Sigmoid colon (tissue), 7 donors: Measurements from ENCODE around the gene CYS1. TPM values are rescaled to one million over a fixed set of nuclear protein-coding genes. Genes with fewer than 3 reads are reported as not detected.
A peak's percentile ranks its signal among the peaks of the same experiment; 100 is the strongest.

Experiments used
- DNase-seq: peaks from one replicate; pipeline ENCODE4 v3.0.0-alpha.2; 2019
- H3K27ac ChIP-seq, 4 donors: fragments of 200-600 bp; sonication (generic); one replicate each; pipeline ENCODE4 v1.5.1; 2016 to 2019; ENCODE audit warnings: mild to moderate bottlenecking in 1 of 4
- H3K27me3 ChIP-seq, 3 donors: fragments of 200-600 bp; sonication (generic); one replicate each; pipeline ENCODE4 v1.5.1; 2019; ENCODE audit warnings: mild to moderate bottlenecking in 1 of 3
- H3K36me3 ChIP-seq, 4 donors: fragments of 200-600 bp; sonication (generic); one replicate each; pipeline ENCODE4 v1.5.1; 2016 to 2019
- H3K4me1 ChIP-seq, 4 donors: fragments of 200-600 bp; sonication (generic); one replicate each; pipeline ENCODE4 v1.5.1; 2017 to 2019
- H3K4me3 ChIP-seq, 4 donors: fragments of 200-600 bp; sonication (generic); one replicate each; pipeline ENCODE4 v1.5.1; 2017 to 2019; ENCODE audit warnings: mild to moderate bottlenecking in 2 of 4, moderate library complexity in 1 of 4
- H3K9me3 ChIP-seq, 4 donors: fragments of 200-600 bp in 3 of 4; sonication (generic) in 3 of 4; one replicate each; pipeline versions ENCODE4 v1.5.1 to v1.6.1; 2013 to 2019
- CTCF ChIP-seq, 4 experiments: fragments of 450-650 bp in 3 of 4; fragments of 200-600 bp in 1 of 4; IDR thresholded peaks; one replicate each; pipeline ENCODE4 v1.5.1; 2016 to 2019; ENCODE audit warnings: antibody characterized with exemption in 4 of 4, mild to moderate bottlenecking in 3 of 4, moderate library complexity in 2 of 4
- EP300 ChIP-seq, 4 donors: sonication (generic); formaldehyde crosslinking; IDR thresholded peaks; one replicate each; pipeline ENCODE4 v1.6.1; 2017; ENCODE audit warnings: antibody characterized with exemption in 4 of 4
- POLR2A ChIP-seq, 2 donors: fragments of 450-650 bp; IDR thresholded peaks; one replicate each; pipeline ENCODE4 v1.6.1; 2016; ENCODE audit warnings: antibody characterized with exemption in 2 of 2, mild to moderate bottlenecking in 2 of 2, moderate library complexity in 2 of 2
- POLR2AphosphoS5 ChIP-seq, 4 donors: sonication (generic); formaldehyde crosslinking; IDR thresholded peaks; one replicate each; pipeline ENCODE4 v1.6.1; 2017; ENCODE audit warnings: antibody characterized with exemption in 4 of 4
- WGBS, 2 donors: extraction: QIAGEN DNeasy Blood & Tissue Kit; methylation state at CpG; one replicate each; pipeline ENCODE4 v1.1.7; 2013; 5-methylcytosine and 5-hydroxymethylcytosine counted together
- intact Hi-C: fragments of 100-400 bp; cut with DNase I; formaldehyde crosslinking; loops from one replicate; pipeline ENCODE4 v1.15.1; 2023
- polyA plus RNA-seq, 3 donors: library from polyadenylated mRNA; stranded (reverse); fragments of 200-250 nt; gene quantifications; one replicate each; pipeline ENCODE4 v1.2.3, GENCODE V29; 2013
- total RNA-seq, 4 donors: library from RNA; depleted of rRNA; stranded (reverse); fragments of >200 nt; gene quantifications; one replicate each; pipeline ENCODE4 v1.1.0, GENCODE V29; 2016
- donor health status: healthy with polysubstance abuse.
- donor health status: Bipolar disorder and iron deficiency.
- donor health status: healthy.

CYS1 gene
- total and polyA plus RNA-seq, 7 donors = 0.46 to 24.6 (median 7.5) TPM

- H3K4me3 ChIP-seq = no peak overlapping the region
- peaks cover 13 to 54% (median 18%) of the 10 kb centered on the region in 4 donors for H3K36me3 ChIP-seq
- no peak for DNase-seq
- no peak for TF ChIP-seq POLR2A (IDR thresholded peaks at IDR 0.05)
- no peak for TF ChIP-seq CTCF (IDR thresholded peaks at IDR 0.05)
- TF ChIP-seq EP300 (IDR thresholded peaks at IDR 0.05) = no peak
- no peak for TF ChIP-seq POLR2AphosphoS5 (IDR thresholded peaks at IDR 0.05)
- WGBS, 2 donors = 32 to 65% methylated on average over 7 of the region's 7 CpGs
- H3K27me3 ChIP-seq = no peaks in the 10 kb centered on the region
- peak overlapping the region; percentile 31 to 99 (median 98) for H3K27ac ChIP-seq
- H3K4me1 ChIP-seq = peaks cover 0 to 75% (median 63%) of the 10 kb centered on the region in 4 donors
- no peaks in the 10 kb centered on the region for H3K9me3 ChIP-seq
- intact Hi-C loops = loop anchor here (5.0 to 10.0 kb wide), 2 partner anchors 205 to 412 kb away; partner anchors contain the start of genes TAF1B and YWHAQ
Observed at GRCh38 chr2:10046931-10047330, 33.3 kb downstream of the CYS1 start.

- no peak for TF ChIP-seq EP300 (IDR thresholded peaks at IDR 0.05)
- TF ChIP-seq POLR2AphosphoS5 (IDR thresholded peaks at IDR 0.05) = peak in 1 of 4 donors; percentile 25
- 88 to 90% methylated on average over 20 of the region's 20 CpGs for WGBS, 2 donors
- Histone ChIP-seq H3K27me3 (no peaks in the 10 kb centered on the region), H3K27ac (peak overlapping the region; percentile 97 to 100 (median 98)), H3K9me3 (no peaks in the 10 kb centered on the region), H3K4me3 (peak overlapping the region in 2 of 4 donors; percentile 61 to 79), H3K4me1 (peaks cover 0 to 79% (median 73%) of the 10 kb centered on the region in 4 donors), H3K36me3 (peaks cover 13 to 44% (median 18%) of the 10 kb centered on the region in 4 donors)
- DNase-seq = no peak
- intact Hi-C loops = loop anchor here (2.0 to 10.0 kb wide), 3 partner anchors 61 to 411 kb away; partner anchors contain the start of genes TAF1B and YWHAQ
Observed at GRCh38 chr2:10045561-10046355, 34.5 kb downstream of the CYS1 start.

GRCh38 chr2:10043906-10044601, 36.2 kb downstream of the CYS1 start:
- 15 to 29% methylated on average over 90 of the region's 90 CpGs for WGBS, 2 donors
- peak overlapping the region; percentile 61 to 86 (median 78) for H3K4me3 ChIP-seq
- DNase-seq = peak; percentile 99
- H3K27ac ChIP-seq = peak overlapping the region; percentile 97 to 100 (median 98)
- peaks cover 10 to 30% (median 16%) of the 10 kb centered on the region in 4 donors for H3K36me3 ChIP-seq
- H3K27me3 ChIP-seq = no peaks in the 10 kb centered on the region
- peaks cover 0 to 86% (median 79%) of the 10 kb centered on the region in 4 donors for H3K4me1 ChIP-seq
- intact Hi-C loops = loop anchor here (2.0 to 10.0 kb wide), 4 partner anchors 35 to 487 kb away; partner anchors contain the start of genes ADAM17 and YWHAQ
- no peaks in the 10 kb centered on the region for H3K9me3 ChIP-seq
- TF ChIP-seq CTCF (IDR thresholded peaks at IDR 0.05) (no peak), POLR2A (IDR thresholded peaks at IDR 0.05) (no peak), POLR2AphosphoS5 (IDR thresholded peaks at IDR 0.05) (peak; percentile 56 to 85 (median 70)), EP300 (IDR thresholded peaks at IDR 0.05) (peak in 2 of 4 donors; percentile 54 to 85)

GRCh38 chr2:10043256-10043905, 36.8 kb downstream of the CYS1 start, which contains the start of gene KLF11:
KLF11 (plus strand) TSS chr2:10043550; CDS start chr2:10043717, 167 bp downstream.
- 1% methylated on average over 102 to 104 of the region's 104 CpGs for WGBS, 2 donors
- intact Hi-C loops = loop anchor here (2.0 to 10.0 kb wide), 3 partner anchors 35 to 486 kb away; partner anchors contain the start of genes ADAM17 and YWHAQ
- Histone ChIP-seq H3K9me3 (no peaks in the 10 kb centered on the region), H3K4me1 (peaks cover 0 to 87% (median 81%) of the 10 kb centered on the region in 4 donors), H3K4me3 (peak within 1 kb of the TSS; percentile 61 to 86 (median 78)), H3K27me3 (no peaks in the 10 kb centered on the region), H3K36me3 (peaks cover 8 to 26% (median 13%) of the 10 kb centered on the region in 4 donors), H3K27ac (peak within 1 kb of the TSS; percentile 97 to 100 (median 98))
- peak; percentile 98 for DNase-seq
- TF ChIP-seq CTCF (IDR thresholded peaks at IDR 0.05) = no peak
- no peak for TF ChIP-seq POLR2A (IDR thresholded peaks at IDR 0.05)
- TF ChIP-seq EP300 (IDR thresholded peaks at IDR 0.05) = peak in 2 of 4 donors; percentile 69 to 71
- TF ChIP-seq POLR2AphosphoS5 (IDR thresholded peaks at IDR 0.05) = peak in 3 of 4 donors; percentile 1 to 66 (median 66)
